Colonic mucosa (tissue), 4 donors: ENCODE measurements around the gene SELENOW. TPM values are rescaled to one million over a fixed set of nuclear protein-coding genes. Genes with fewer than 3 reads are reported as not detected.

Experiments
- DNase-seq: peaks from one replicate; pipeline ENCODE4 v3.0.0-alpha.2; 2020
- H3K27ac ChIP-seq: fragments of 200-600 bp; one replicate; pipeline ENCODE4 v1.8.0; 2021
- H3K27me3 ChIP-seq: fragments of 200-600 bp; one replicate; pipeline ENCODE4 v1.8.0; 2021
- H3K36me3 ChIP-seq: fragments of 200-600 bp; one replicate; pipeline ENCODE4 v1.8.0; 2021
- H3K4me1 ChIP-seq: fragments of 200-600 bp; one replicate; pipeline ENCODE4 v1.8.0; 2021; ENCODE audit warnings: mild to moderate bottlenecking
- H3K4me3 ChIP-seq: fragments of 200-600 bp; one replicate; pipeline ENCODE4 v1.8.0; 2021
- H3K9ac ChIP-seq, 2 donors: one replicate each; pipeline ENCODE4 v1.7.0; 2013; ENCODE audit warnings: control low read depth in 2 of 2, low read depth in 2 of 2, low read length in 2 of 2
- H3K9me3 ChIP-seq: fragments of 200-600 bp; one replicate; pipeline ENCODE4 v1.8.0; 2021
- CTCF ChIP-seq: fragments of 200-600 bp; IDR thresholded peaks from one replicate; pipeline ENCODE4 v1.8.0; 2022; ENCODE audit warnings: antibody characterized with exemption, mild to moderate bottlenecking
- intact Hi-C: fragments of 100-400 bp; cut with DNase I; formaldehyde crosslinking; loops from one replicate; pipeline ENCODE4 v1.14.1; 2022
- total RNA-seq, 2 donors: library from RNA; stranded (reverse); fragmentation: NEBNext Ultra II Directional in 1 of 2; extraction: Animal tissue kit (Norgen Biotek cat#: 25700) in 1 of 2; gene quantifications; one replicate each; pipeline ENCODE4 v1.2.1, GENCODE V29; 2021
- donor health status: healthy.
- donor health status: DM: no; HTN: no; CAD: no.
- donor health status: DM: no; HTN: no; CAD: no.

The SELENOW gene
- total RNA-seq, 2 donors from 2014 or later, result 280 to 519 TPM

DNA sequence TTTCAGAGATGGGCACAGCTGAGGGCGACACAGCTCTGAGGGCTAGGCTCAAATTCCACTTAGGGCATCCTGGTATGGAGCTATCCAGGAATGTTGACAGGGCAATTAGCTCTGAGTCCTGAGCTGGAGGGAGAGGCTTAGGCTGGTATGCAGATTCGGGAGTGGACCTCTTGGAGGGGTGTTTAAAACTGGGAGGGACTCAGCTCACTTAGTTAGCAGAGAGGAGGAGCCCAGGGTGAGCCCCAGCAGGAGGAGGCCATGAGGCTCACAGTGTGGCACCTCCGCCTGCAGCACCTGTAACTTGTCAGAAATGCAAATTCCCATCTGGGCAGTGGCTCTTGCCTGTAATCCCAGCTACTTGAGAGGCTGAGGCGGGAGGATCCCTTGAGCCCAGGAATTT lies 43.4 kb upstream of the SELENOW start:
- H3K36me3 ChIP-seq, result no peaks in the 10 kb centered on the region
- H3K27me3 ChIP-seq, result no peaks in the 10 kb centered on the region
- intact Hi-C loops, result no loop called here
- H3K9me3 ChIP-seq, result no peaks in the 10 kb centered on the region
- no peak for DNase-seq
- no peak overlapping the region for H3K9ac ChIP-seq
- TF ChIP-seq CTCF, result no peak
- no peak overlapping the region for H3K4me3 ChIP-seq
- no peak overlapping the region for H3K27ac ChIP-seq
- H3K4me1 ChIP-seq, result peaks cover under 1% of the 10 kb centered on the region

DNA sequence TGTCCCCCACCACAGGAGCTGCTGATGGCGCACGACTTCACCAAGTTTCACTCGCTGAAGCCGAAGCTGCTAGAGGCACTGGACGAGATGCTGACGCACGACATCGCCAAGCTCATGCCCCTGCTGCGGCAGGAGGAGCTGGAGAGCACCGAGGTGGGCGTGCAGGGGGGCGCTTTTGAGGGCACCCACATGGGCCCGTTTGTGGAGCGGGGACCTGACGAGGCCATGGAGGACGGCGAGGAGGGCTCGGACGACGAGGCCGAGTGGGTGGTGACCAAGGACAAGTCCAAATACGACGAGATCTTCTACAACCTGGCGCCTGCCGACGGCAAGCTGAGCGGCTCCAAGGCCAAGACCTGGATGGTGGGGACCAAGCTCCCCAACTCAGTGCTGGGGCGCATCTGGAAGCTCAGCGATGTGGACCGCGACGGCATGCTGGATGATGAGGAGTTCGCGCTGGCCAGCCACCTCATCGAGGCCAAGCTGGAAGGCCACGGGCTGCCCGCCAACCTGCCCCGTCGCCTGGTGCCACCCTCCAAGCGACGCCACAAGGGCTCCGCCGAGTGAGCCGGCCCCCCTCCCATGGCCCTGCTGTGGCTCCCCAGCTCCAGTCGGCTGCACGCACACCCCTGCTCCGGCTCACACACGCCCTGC lies 37.5 kb upstream of the SELENOW start:
- no peak for TF ChIP-seq CTCF
- H3K4me3 ChIP-seq, result no peak overlapping the region
- no peaks in the 10 kb centered on the region for H3K36me3 ChIP-seq
- H3K9ac ChIP-seq, result no peak overlapping the region
- no peak overlapping the region for H3K27ac ChIP-seq
- intact Hi-C loops, result no loop called here
- H3K4me1 ChIP-seq, result peaks cover 4% of the 10 kb centered on the region
- no peak for DNase-seq
- H3K27me3 ChIP-seq, result no peaks in the 10 kb centered on the region
- no peaks in the 10 kb centered on the region for H3K9me3 ChIP-seq

GRCh38 chr19:47741544-47742140 lies 36.9 kb upstream of the SELENOW start:
- no peak for DNase-seq
- no peak overlapping the region for H3K4me3 ChIP-seq
- no peaks in the 10 kb centered on the region for H3K27me3 ChIP-seq
- no peaks in the 10 kb centered on the region for H3K36me3 ChIP-seq
- no peaks in the 10 kb centered on the region for H3K9me3 ChIP-seq
- H3K9ac ChIP-seq, result no peak overlapping the region
- peaks cover 7% of the 10 kb centered on the region for H3K4me1 ChIP-seq
- TF ChIP-seq CTCF, result no peak
- H3K27ac ChIP-seq, result no peak overlapping the region
- intact Hi-C loops, result no loop called here

GRCh38 chr19:47742634-47743033 lies 35.9 kb upstream of the SELENOW start:
- peaks cover 7% of the 10 kb centered on the region for H3K4me1 ChIP-seq

More at GRCh38 chr19:47742634-47743033, 35.9 kb upstream of the SELENOW start:
- no peak for DNase-seq
- H3K27me3 ChIP-seq, result no peaks in the 10 kb centered on the region
- intact Hi-C loops, result no loop called here
- H3K27ac ChIP-seq, result peak overlapping the region; percentile 67
- no peaks in the 10 kb centered on the region for H3K9me3 ChIP-seq
- TF ChIP-seq CTCF, result no peak
- H3K36me3 ChIP-seq, result no peaks in the 10 kb centered on the region
- H3K4me3 ChIP-seq, result no peak overlapping the region
- peak overlapping the region in 1 of 2 donors; percentile 68 for H3K9ac ChIP-seq
